ENCODE measurements around the gene TMEM184B.

- TF ChIP-seq ZNF219 (CRISPR knock-in tag; IDR thresholded peaks at IDR 0.05; ENCODE audit: borderline replicate concordance) (no peak), CTCF (IDR thresholded peaks at IDR 0.05) (no peak), CREB1 (CRISPR knock-in tag; IDR thresholded peaks at IDR 0.05) (no peak), NFE2L1 (CRISPR knock-in tag; IDR thresholded peaks at IDR 0.05) (no peak), ATF1 (CRISPR knock-in tag; IDR thresholded peaks at IDR 0.05) (no peak), CBFB (CRISPR knock-in tag; IDR thresholded peaks at IDR 0.05; ENCODE audit: low read depth) (no peak), NFYB (CRISPR knock-in tag; conservative IDR thresholded peaks at IDR 0.05; ENCODE audit: low read depth) (no peak), AFF4 (CRISPR knock-in tag; IDR thresholded peaks at IDR 0.05; ENCODE audit: borderline replicate concordance) (no peak), ZNF263 (CRISPR knock-in tag; IDR thresholded peaks at IDR 0.05; ENCODE audit: low read depth) (no peak)
Measured at GRCh38 chr22:38226853-38227649, 45.8 kb downstream of the TMEM184B start.

All from WTC11 (cell line).